CD4-positive, alpha-beta T cell (primary cell): ENCODE results near the gene TEF. TPM values are rescaled to one million over a fixed set of nuclear protein-coding genes. Genes with fewer than 3 reads are reported as not detected.

ENCODE experiments used
- ATAC-seq: fragments of 200-7000 bp; cut with Tn5 transposase; one replicate; pipeline ENCODE4 v1.10.0; 2022; ENCODE audit warnings: mild to moderate bottlenecking; ENCODE audit not compliant: poor library complexity
- CTCF ChIA-PET: fragments of 350-600 bp; sonication (Branson Sonifier 250); formaldehyde crosslinking; loops from one replicate; lab custom pipeline; 2021; ENCODE audit warnings: antibody characterized with exemption, inconsistent platforms; lab: Charles Lee
- POLR2A ChIA-PET: fragments of 350-600 bp; sonication (Branson Sonifier 250); formaldehyde crosslinking; loops from one replicate; lab custom pipeline; 2021; ENCODE audit warnings: antibody characterized with exemption, inconsistent platforms; lab: Charles Lee
- DNase-seq, 14 experiments: peaks; one replicate each; pipeline ENCODE4 v3.0.0-alpha.2; 2013 to 2020; ENCODE audit warnings: mixed read lengths in 2 of 14
- H3K27ac ChIP-seq, 2 donors: one replicate each; pipeline versions ENCODE4 v1.5.1 to v1.7.0; 2013; ENCODE audit warnings: low read length in 2 of 2, low read depth in 1 of 2, mild to moderate bottlenecking in 1 of 2
- H3K27me3 ChIP-seq, 2 experiments: 1 replicate in 1 of 2; 2 replicates in 1 of 2; pipeline versions ENCODE4 v1.6.1 to v1.7.0; 2013; ENCODE audit warnings: low read length in 2 of 2, control low read depth in 1 of 2, mild to moderate bottlenecking in 1 of 2, moderate library complexity in 1 of 2; ENCODE audit not compliant: insufficient read depth in 2 of 2, control insufficient read depth in 1 of 2
- H3K36me3 ChIP-seq: one replicate; pipeline ENCODE4 v1.6.1; 2013; ENCODE audit warnings: low read length, control low read depth; ENCODE audit not compliant: insufficient read depth
- H3K4me1 ChIP-seq: one replicate; pipeline ENCODE4 v1.6.1; 2013; ENCODE audit warnings: low read length, control low read depth; ENCODE audit not compliant: insufficient read depth
- H3K4me3 ChIP-seq: one replicate; pipeline ENCODE4 v1.5.1; 2013; ENCODE audit warnings: mild to moderate bottlenecking, low read length, moderate library complexity
- H3K9me3 ChIP-seq, 2 experiments: 1 replicate in 1 of 2; 2 replicates in 1 of 2; pipeline versions ENCODE4 v1.6.1 to v1.7.0; 2013; ENCODE audit warnings: low read length in 2 of 2, mild to moderate bottlenecking in 2 of 2, control low read depth in 1 of 2, moderate library complexity in 1 of 2; ENCODE audit not compliant: control insufficient read depth in 1 of 2, insufficient read depth in 1 of 2
- H3K27ac Mint-ChIP-seq: one replicate; pipeline ENCODE4 v1.8.0; 2020; ENCODE audit warnings: mixed read lengths
- H3K27me3 Mint-ChIP-seq: one replicate; pipeline ENCODE4 v1.8.0; 2021; ENCODE audit warnings: mixed read lengths
- H3K36me3 Mint-ChIP-seq: one replicate; pipeline ENCODE4 v1.8.0; 2021; ENCODE audit warnings: low read depth, mixed read lengths
- H3K4me1 Mint-ChIP-seq: one replicate; pipeline ENCODE4 v1.8.0; 2021; ENCODE audit warnings: low read depth, mixed read lengths
- H3K4me3 Mint-ChIP-seq: one replicate; pipeline ENCODE4 v1.8.0; 2020; ENCODE audit warnings: mild to moderate bottlenecking, mixed read lengths
- H3K9me3 Mint-ChIP-seq: one replicate; pipeline ENCODE4 v1.8.0; 2020; ENCODE audit warnings: mixed read lengths
- CTCF ChIP-seq: fragments of 200-600 bp; IDR thresholded peaks from one replicate; pipeline ENCODE4 v1.8.0; 2022; ENCODE audit warnings: antibody characterized with exemption, mild to moderate bottlenecking
- intact Hi-C, 2 experiments: fragments of 100-400 bp; cut with DNase I in 1 of 2; cut with micrococcal nuclease in 1 of 2; formaldehyde crosslinking; loops; one replicate each; pipeline versions ENCODE4 v1.15.1 to v1.9.0; 2023 to 2025; cut with DNase I, micrococcal nuclease
- total RNA-seq, 174 experiments: library from RNA in 2 of 174; stranded (reverse) in 2 of 174; gene quantifications; one replicate each; pipeline ENCODE4 v1.2.3 and lab custom pipeline; 2021 to 2026

Gene TEF
- total RNA-seq, 2 experiments from 2014 or later, result 2.4 to 2.6 TPM

GRCh38 chr22:41407433-41407832 lies 25.7 kb downstream of the TEF start:
- H3K9me3 Mint-ChIP-seq, result no peaks in the 10 kb centered on the region
- H3K36me3 ChIP-seq, result no peaks in the 10 kb centered on the region
- TF ChIP-seq CTCF, result no peak

GRCh38 chr22:41408665-41409064 lies 26.9 kb downstream of the TEF start:
- H3K27ac ChIP-seq, result no peak overlapping the region
- intact Hi-C loops, result no loop called here

More at GRCh38 chr22:41407433-41407832, 25.7 kb downstream of the TEF start:
- Mint-ChIP-seq H3K36me3 (no peaks in the 10 kb centered on the region), H3K27ac (no peak overlapping the region), H3K4me3 (no peak overlapping the region), H3K4me1 (peaks cover 20% of the 10 kb centered on the region), H3K27me3 (no peaks in the 10 kb centered on the region)
- peaks cover 26% of the 10 kb centered on the region for H3K4me1 ChIP-seq
- ChIA-PET CTCF (interaction anchor here (1.7 kb wide), 1 partner anchor 119 kb away, joined by 9 read pairs; no protein-coding TSS in a partner anchor), POLR2A (interaction anchor here (0.7 kb wide), 1 partner anchor 111 kb away, joined by 3 read pairs; no protein-coding TSS in a partner anchor)
- intact Hi-C loops, result no loop called here
- H3K9me3 ChIP-seq, result no peaks in the 10 kb centered on the region
- H3K27ac ChIP-seq, result no peak overlapping the region
- no peaks in the 10 kb centered on the region for H3K27me3 ChIP-seq
- DNase-seq (no peak), ATAC-seq (no peak)
- H3K4me3 ChIP-seq, result no peak overlapping the region

GRCh38 chr22:41410311-41410751 lies 28.6 kb downstream of the TEF start:
- no peaks in the 10 kb centered on the region for H3K27me3 ChIP-seq
- intact Hi-C loops, result no loop called here
- Mint-ChIP-seq H3K27me3 (no peaks in the 10 kb centered on the region), H3K9me3 (no peaks in the 10 kb centered on the region), H3K4me1 (peaks cover 26% of the 10 kb centered on the region), H3K36me3 (peaks cover 14% of the 10 kb centered on the region), H3K4me3 (no peak overlapping the region), H3K27ac (peak overlapping the region; percentile 100)
- no peak for DNase-seq
- ChIA-PET CTCF (no interaction called here), POLR2A (interaction anchor here (0.6 kb wide), 1 partner anchor 251 kb away, joined by 3 read pairs; no protein-coding TSS in a partner anchor)
- H3K36me3 ChIP-seq, result no peaks in the 10 kb centered on the region
- no peak overlapping the region for H3K4me3 ChIP-seq
- no peak for ATAC-seq
- peaks cover 42% of the 10 kb centered on the region for H3K4me1 ChIP-seq
- H3K9me3 ChIP-seq, result no peaks in the 10 kb centered on the region
- no peak for TF ChIP-seq CTCF
- no peak overlapping the region for H3K27ac ChIP-seq

More at GRCh38 chr22:41408665-41409064, 26.9 kb downstream of the TEF start:
- no peaks in the 10 kb centered on the region for H3K36me3 ChIP-seq
- no peaks in the 10 kb centered on the region for H3K27me3 ChIP-seq
- ATAC-seq (no peak), DNase-seq (no peak)
- POLR2A ChIA-PET, result no interaction called here
- TF ChIP-seq CTCF, result no peak
- peaks cover 5% of the 10 kb centered on the region for H3K36me3 Mint-ChIP-seq
- H3K4me1 Mint-ChIP-seq, result peaks cover 20% of the 10 kb centered on the region
- no peak overlapping the region for H3K4me3 Mint-ChIP-seq
- H3K9me3 ChIP-seq, result no peaks in the 10 kb centered on the region
- H3K27me3 Mint-ChIP-seq, result no peaks in the 10 kb centered on the region
- CTCF ChIA-PET, result interaction anchor here (0.9 to 1.7 kb wide), 2 partner anchors 110 to 118 kb away, joined by 3 to 9 read pairs; no protein-coding TSS in a partner anchor
- H3K9me3 Mint-ChIP-seq, result no peaks in the 10 kb centered on the region
- H3K4me3 ChIP-seq, result no peak overlapping the region
- peaks cover 32% of the 10 kb centered on the region for H3K4me1 ChIP-seq
- no peak overlapping the region for H3K27ac Mint-ChIP-seq
